Osteocyte (in vitro differentiated cells): Measurements from ENCODE around the gene LYRM9. TPM values are rescaled to one million over a fixed set of nuclear protein-coding genes. Genes with fewer than 3 reads are reported as not detected.
"Not testable (repeated sequence)": the region's sequence is repeated elsewhere in the genome, so short reads cannot be mapped to it uniquely, and the experiment has no call there.

Experiments used
- DNase-seq: peaks from one replicate; pipeline ENCODE4 v3.0.0; 2021; ENCODE audit warnings: mixed read lengths; ENCODE audit not compliant: unreplicated experiment; ENCODE audit errors: extremely low spot score
- H3K27ac Mint-ChIP-seq: one replicate; pipeline ENCODE4 v1.8.0; 2021; ENCODE audit warnings: mild to moderate bottlenecking, mixed read lengths; ENCODE audit not compliant: unreplicated experiment
- H3K27me3 Mint-ChIP-seq: one replicate; pipeline ENCODE4 v1.8.0; 2021; ENCODE audit warnings: mixed read lengths; ENCODE audit not compliant: unreplicated experiment
- H3K36me3 Mint-ChIP-seq: one replicate; pipeline ENCODE4 v1.8.0; 2021; ENCODE audit warnings: mixed read lengths; ENCODE audit not compliant: unreplicated experiment
- H3K4me1 Mint-ChIP-seq: one replicate; pipeline ENCODE4 v1.8.0; 2021; ENCODE audit warnings: mixed read lengths; ENCODE audit not compliant: unreplicated experiment
- H3K4me3 Mint-ChIP-seq: one replicate; pipeline ENCODE4 v1.8.0; 2021; ENCODE audit warnings: mild to moderate bottlenecking, moderate library complexity, mixed read lengths; ENCODE audit not compliant: unreplicated experiment
- H3K9me3 Mint-ChIP-seq: one replicate; pipeline ENCODE4 v1.8.0; 2021; ENCODE audit warnings: mixed read lengths; ENCODE audit not compliant: unreplicated experiment
- CTCF ChIP-seq: fragments of 200-600 bp; sonication (generic); IDR thresholded peaks from 2 replicates; pipeline ENCODE4 v1.5.0; 2021; ENCODE audit warnings: antibody characterized with exemption, mild to moderate bottlenecking, moderate library complexity
- total RNA-seq: library from RNA; stranded (reverse); gene quantifications from 2 replicates; pipeline ENCODE4 v1.2.1, GENCODE V29; 2021

Gene LYRM9
- total RNA-seq, 1 donor from 2014 or later = 10.9 TPM

- H3K4me1 Mint-ChIP-seq = peaks cover 35% of the 10 kb centered on the region
- H3K4me3 Mint-ChIP-seq = no peak overlapping the region
- H3K36me3 Mint-ChIP-seq = no peaks in the 10 kb centered on the region
- no peak for DNase-seq
- TF ChIP-seq CTCF = no peak
- no peaks in the 10 kb centered on the region for H3K9me3 Mint-ChIP-seq
- no peaks in the 10 kb centered on the region for H3K27me3 Mint-ChIP-seq
- no peak overlapping the region for H3K27ac Mint-ChIP-seq
Measured at GRCh38 chr17:27888067-27888466, 5.1 kb downstream of the LYRM9 start.

GRCh38 chr17:27886348-27886906 is 6.7 kb downstream of the LYRM9 start:
- not testable (repeated sequence) for DNase-seq, H3K4me3 Mint-ChIP-seq, H3K27ac Mint-ChIP-seq, H3K36me3 Mint-ChIP-seq, H3K27me3 Mint-ChIP-seq, H3K9me3 Mint-ChIP-seq
- peaks cover 34% of the 10 kb centered on the region for H3K4me1 Mint-ChIP-seq

- no peaks in the 10 kb centered on the region for H3K36me3 Mint-ChIP-seq
- H3K9me3 Mint-ChIP-seq = no peaks in the 10 kb centered on the region
- peaks cover 5% of the 10 kb centered on the region for H3K4me1 Mint-ChIP-seq
Measured at GRCh38 chr17:27882162-27882840, 10.9 kb downstream of the LYRM9 start.

DNA sequence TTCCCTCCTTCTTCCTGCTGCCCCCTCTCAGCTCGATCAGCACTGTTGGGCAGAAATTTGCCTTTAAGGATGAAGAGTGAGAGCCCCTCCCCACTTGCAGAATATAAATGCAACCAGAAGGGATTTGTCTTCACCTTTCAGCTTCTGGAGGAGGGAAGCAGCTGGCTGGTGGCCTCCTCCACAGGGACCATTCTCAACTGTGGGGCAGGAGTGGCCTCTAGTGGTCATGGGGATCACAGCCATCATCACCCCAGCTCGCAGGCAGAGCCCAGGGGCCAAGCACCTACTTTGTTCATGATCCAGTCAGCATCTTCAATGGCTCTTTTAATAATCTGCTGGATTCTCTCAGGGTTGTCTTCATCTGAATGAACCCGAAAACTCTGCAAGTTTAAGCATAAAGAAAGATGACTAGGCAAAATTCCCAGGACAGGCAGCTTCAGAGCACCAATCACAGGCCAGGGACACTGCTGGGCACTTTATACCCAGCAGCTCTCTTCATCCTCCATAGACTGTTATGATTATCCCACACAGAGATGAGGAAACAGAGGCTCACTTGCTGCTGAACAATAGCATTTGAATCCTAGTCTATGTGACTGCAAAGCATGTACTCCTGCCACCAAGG is 13.1 kb downstream of the LYRM9 start:
- no peaks in the 10 kb centered on the region for H3K9me3 Mint-ChIP-seq
- H3K27me3 Mint-ChIP-seq = no peaks in the 10 kb centered on the region
- TF ChIP-seq CTCF = peak; percentile 84
- H3K36me3 Mint-ChIP-seq = no peaks in the 10 kb centered on the region
- no peak overlapping the region for H3K4me3 Mint-ChIP-seq
- peaks cover 5% of the 10 kb centered on the region for H3K4me1 Mint-ChIP-seq
- DNase-seq = no peak
- no peak overlapping the region for H3K27ac Mint-ChIP-seq

More at GRCh38 chr17:27882162-27882840, 10.9 kb downstream of the LYRM9 start:
- Mint-ChIP-seq H3K27me3 (no peaks in the 10 kb centered on the region), H3K27ac (no peak overlapping the region), H3K4me3 (no peak overlapping the region)
- no peak for DNase-seq
- TF ChIP-seq CTCF = no peak

DNA sequence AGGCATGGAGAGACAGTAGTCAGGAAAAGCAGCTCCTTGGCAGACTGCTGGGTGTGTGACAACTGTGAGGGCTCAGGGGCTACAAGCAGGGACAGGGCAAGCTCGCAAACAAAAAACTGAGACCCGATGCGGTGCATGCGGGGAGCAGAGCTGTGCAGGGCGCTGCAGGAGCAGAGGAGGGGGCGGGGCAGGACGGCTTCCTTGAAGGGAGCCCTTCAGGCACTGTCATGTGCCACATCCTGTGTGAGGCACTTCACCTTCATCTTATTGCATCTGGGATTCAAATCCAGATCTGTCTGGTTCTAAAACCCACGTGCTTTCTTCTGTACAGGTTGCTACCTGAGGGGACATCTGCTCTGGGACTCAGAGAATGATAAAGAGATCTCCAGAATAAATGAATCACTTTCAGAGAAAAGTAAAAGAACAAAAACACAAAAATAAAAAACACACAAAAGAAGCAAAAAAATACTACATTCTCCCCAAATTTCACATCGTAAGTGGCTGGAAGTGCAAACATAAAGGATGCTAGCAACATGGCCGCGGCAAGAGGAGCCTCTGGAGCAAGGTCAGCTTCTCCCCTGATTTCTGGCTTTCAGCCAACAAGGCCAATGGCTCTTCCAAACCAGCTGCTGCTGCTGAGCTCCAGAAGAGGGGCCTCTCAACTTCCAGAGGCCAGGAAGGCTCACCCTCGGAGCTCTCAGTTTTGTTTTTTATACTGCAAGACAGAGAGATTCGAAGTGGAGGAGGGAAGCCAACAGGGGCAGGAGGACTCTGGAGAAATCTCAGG is 14.2 kb downstream of the LYRM9 start:
- no peak for TF ChIP-seq CTCF
- H3K9me3 Mint-ChIP-seq = no peaks in the 10 kb centered on the region
- no peak overlapping the region for H3K4me3 Mint-ChIP-seq
- no peaks in the 10 kb centered on the region for H3K36me3 Mint-ChIP-seq
- DNase-seq = no peak
- peaks cover 5% of the 10 kb centered on the region for H3K4me1 Mint-ChIP-seq
- H3K27me3 Mint-ChIP-seq = no peaks in the 10 kb centered on the region
- no peak overlapping the region for H3K27ac Mint-ChIP-seq
